ENCODE measurements around the gene XIRP1.

Gene XIRP1

DNA sequence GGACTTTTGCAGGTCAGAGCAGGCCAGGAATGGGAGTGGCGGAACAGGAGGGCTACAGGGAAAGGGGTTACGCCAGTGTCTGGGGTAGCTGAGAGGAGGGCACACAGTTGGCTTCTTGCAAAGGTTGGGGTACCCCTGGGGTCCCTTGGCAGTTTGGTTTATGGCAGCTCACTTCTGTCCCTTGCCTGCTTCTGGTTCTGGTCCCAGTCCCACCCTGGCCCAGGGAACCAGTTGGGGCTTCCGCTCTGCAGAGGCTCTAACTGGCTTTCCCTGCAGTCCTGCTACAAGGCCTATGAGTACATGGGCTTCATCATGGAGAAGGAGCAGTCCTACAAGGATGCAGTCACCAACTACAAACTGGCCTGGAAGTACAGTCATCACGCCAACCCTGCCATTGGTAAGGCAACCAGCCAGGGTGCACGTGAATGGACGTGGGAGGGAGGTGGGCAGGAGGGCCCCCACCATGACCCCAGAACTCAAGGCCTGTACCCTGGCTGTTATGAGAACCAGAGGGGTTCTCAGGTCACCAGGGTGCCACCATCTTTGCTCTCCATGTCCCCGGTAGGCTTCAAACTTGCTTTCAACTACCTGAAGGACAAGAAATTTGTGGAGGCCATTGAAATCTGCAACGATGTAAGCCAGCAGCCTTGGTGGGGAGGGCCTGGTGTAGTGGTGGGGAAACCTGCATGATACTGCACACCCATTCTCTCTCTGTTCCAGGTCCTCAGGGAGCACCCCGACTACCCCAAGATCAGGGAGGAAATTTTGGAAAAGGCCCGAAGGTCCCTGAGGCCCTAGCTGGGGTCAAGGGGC lies 54.2 kb downstream of the XIRP1 start:
- H3K9ac ChIP-seq (ENCODE audit: low read length in 5 of 5), result no peak overlapping the region
- no peak overlapping the region for H3K4me3 ChIP-seq (ENCODE audit: low read depth in 1 of 5, low read length in 5 of 5)
- peaks cover 0 to 47% (median 37%) of the 10 kb centered on the region in 5 donors for H3K36me3 ChIP-seq (ENCODE audit: control insufficient read depth in 5 of 5, insufficient read depth in 5 of 5, low read length in 5 of 5)
- no peaks in the 10 kb centered on the region for H3K9me3 ChIP-seq (ENCODE audit: control insufficient read depth in 5 of 5, low read length in 5 of 5)
- H3K27ac ChIP-seq (ENCODE audit: low read depth, low read length), result no peak overlapping the region
- H3K27me3 ChIP-seq (ENCODE audit: control insufficient read depth in 5 of 5, insufficient read depth in 4 of 5, low read length in 5 of 5), result no peaks in the 10 kb centered on the region
- H3K4me1 ChIP-seq (ENCODE audit: control insufficient read depth in 5 of 5, insufficient read depth in 5 of 5, low read length in 5 of 5), result peaks cover 7 to 58% (median 26%) of the 10 kb centered on the region in 5 donors

DNA sequence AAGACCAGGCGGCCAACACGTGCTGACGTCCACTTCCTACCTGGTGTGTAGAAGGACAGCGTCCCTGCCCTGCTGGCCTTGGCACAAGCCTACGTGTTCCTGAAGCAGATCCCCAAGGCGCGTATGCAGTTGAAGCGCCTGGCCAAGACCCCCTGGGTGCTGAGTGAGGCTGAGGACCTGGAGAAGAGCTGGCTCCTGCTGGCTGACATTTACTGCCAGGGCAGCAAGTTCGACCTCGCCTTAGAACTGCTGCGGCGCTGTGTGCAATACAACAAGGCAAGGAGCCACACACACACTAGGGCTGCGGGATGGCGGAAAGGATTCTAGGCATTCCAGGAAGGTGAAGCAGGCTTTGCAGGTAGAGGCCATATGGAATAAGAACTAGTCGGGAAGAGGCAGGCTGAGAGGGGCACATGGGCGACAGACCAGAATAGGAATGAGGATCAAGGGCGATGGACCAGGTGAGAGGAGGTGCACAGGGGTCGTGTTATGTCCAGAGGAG lies 54.9 kb downstream of the XIRP1 start:
- H3K36me3 ChIP-seq (ENCODE audit: control insufficient read depth in 5 of 5, insufficient read depth in 5 of 5, low read length in 5 of 5), result peaks cover 0 to 42% (median 31%) of the 10 kb centered on the region in 5 donors
- H3K27ac ChIP-seq (ENCODE audit: low read depth, low read length), result no peak overlapping the region
- H3K9ac ChIP-seq (ENCODE audit: low read length in 5 of 5), result no peak overlapping the region
- no peak overlapping the region for H3K4me3 ChIP-seq (ENCODE audit: low read depth in 1 of 5, low read length in 5 of 5)
- H3K9me3 ChIP-seq (ENCODE audit: control insufficient read depth in 5 of 5, low read length in 5 of 5), result no peaks in the 10 kb centered on the region
- peaks cover 7 to 51% (median 18%) of the 10 kb centered on the region in 5 donors for H3K4me1 ChIP-seq (ENCODE audit: control insufficient read depth in 5 of 5, insufficient read depth in 5 of 5, low read length in 5 of 5)
- H3K27me3 ChIP-seq (ENCODE audit: control insufficient read depth in 5 of 5, insufficient read depth in 4 of 5, low read length in 5 of 5), result no peaks in the 10 kb centered on the region

GRCh38 chr3:39136533-39137434 lies 55.6 kb downstream of the XIRP1 start:
- H3K9ac ChIP-seq (ENCODE audit: low read length in 5 of 5), result no peak overlapping the region
- H3K36me3 ChIP-seq (ENCODE audit: control insufficient read depth in 5 of 5, insufficient read depth in 5 of 5, low read length in 5 of 5), result peaks cover 0 to 35% (median 24%) of the 10 kb centered on the region in 5 donors
- no peaks in the 10 kb centered on the region for H3K9me3 ChIP-seq (ENCODE audit: control insufficient read depth in 5 of 5, low read length in 5 of 5)
- H3K4me3 ChIP-seq (ENCODE audit: low read depth in 1 of 5, low read length in 5 of 5), result no peak overlapping the region
- H3K27me3 ChIP-seq (ENCODE audit: control insufficient read depth in 5 of 5, insufficient read depth in 4 of 5, low read length in 5 of 5), result no peaks in the 10 kb centered on the region
- peaks cover 7 to 44% (median 11%) of the 10 kb centered on the region in 5 donors for H3K4me1 ChIP-seq (ENCODE audit: control insufficient read depth in 5 of 5, insufficient read depth in 5 of 5, low read length in 5 of 5)
- no peak overlapping the region for H3K27ac ChIP-seq (ENCODE audit: low read depth, low read length)

- H3K27ac ChIP-seq (ENCODE audit: low read depth, low read length), result no peak overlapping the region
- peaks cover 0 to 30% (median 2%) of the 10 kb centered on the region in 5 donors for H3K4me1 ChIP-seq (ENCODE audit: control insufficient read depth in 5 of 5, insufficient read depth in 5 of 5, low read length in 5 of 5)
Measured at GRCh38 chr3:39135170-39135805, 57.1 kb downstream of the XIRP1 start.

DNA sequence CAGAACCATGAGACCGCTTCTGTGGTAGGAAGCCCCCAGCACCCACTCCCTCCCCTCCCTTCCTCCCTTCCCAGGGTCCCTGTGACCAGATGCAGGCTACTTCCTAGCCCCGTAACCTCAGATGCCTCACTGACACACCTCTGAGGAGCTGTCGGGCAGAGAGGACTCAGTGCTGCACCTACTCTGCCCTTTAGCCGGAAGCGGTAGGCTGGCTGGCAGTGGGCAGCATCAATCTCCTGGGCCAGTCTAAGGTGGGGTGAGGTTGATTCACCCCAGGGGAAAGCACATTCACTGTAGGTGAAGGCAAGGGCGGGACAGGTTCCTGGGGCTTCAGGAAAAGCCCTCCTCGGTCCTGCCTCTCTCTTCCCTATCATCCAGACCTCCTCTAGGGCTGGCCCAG lies 58.1 kb downstream of the XIRP1 start:
- Histone ChIP-seq H3K9me3 (ENCODE audit: control insufficient read depth in 5 of 5, low read length in 5 of 5) (no peaks in the 10 kb centered on the region), H3K27ac (ENCODE audit: low read depth, low read length) (no peak overlapping the region), H3K27me3 (ENCODE audit: control insufficient read depth in 5 of 5, insufficient read depth in 4 of 5, low read length in 5 of 5) (no peaks in the 10 kb centered on the region), H3K4me3 (ENCODE audit: low read depth in 1 of 5, low read length in 5 of 5) (no peak overlapping the region), H3K36me3 (ENCODE audit: control insufficient read depth in 5 of 5, insufficient read depth in 5 of 5, low read length in 5 of 5) (peaks cover 0 to 27% (median 11%) of the 10 kb centered on the region in 5 donors), H3K4me1 (ENCODE audit: control insufficient read depth in 5 of 5, insufficient read depth in 5 of 5, low read length in 5 of 5) (peaks cover 0 to 30% (median 2%) of the 10 kb centered on the region in 5 donors), H3K9ac (ENCODE audit: low read length in 5 of 5) (no peak overlapping the region)

More at GRCh38 chr3:39135170-39135805, 57.1 kb downstream of the XIRP1 start:
- no peaks in the 10 kb centered on the region for H3K27me3 ChIP-seq (ENCODE audit: control insufficient read depth in 5 of 5, insufficient read depth in 4 of 5, low read length in 5 of 5)
- no peaks in the 10 kb centered on the region for H3K9me3 ChIP-seq (ENCODE audit: control insufficient read depth in 5 of 5, low read length in 5 of 5)
- H3K36me3 ChIP-seq (ENCODE audit: control insufficient read depth in 5 of 5, insufficient read depth in 5 of 5, low read length in 5 of 5), result peaks cover 0 to 22% (median 11%) of the 10 kb centered on the region in 5 donors
- no peak overlapping the region for H3K4me3 ChIP-seq (ENCODE audit: low read depth in 1 of 5, low read length in 5 of 5)
- H3K9ac ChIP-seq (ENCODE audit: low read length in 5 of 5), result no peak overlapping the region

DNA sequence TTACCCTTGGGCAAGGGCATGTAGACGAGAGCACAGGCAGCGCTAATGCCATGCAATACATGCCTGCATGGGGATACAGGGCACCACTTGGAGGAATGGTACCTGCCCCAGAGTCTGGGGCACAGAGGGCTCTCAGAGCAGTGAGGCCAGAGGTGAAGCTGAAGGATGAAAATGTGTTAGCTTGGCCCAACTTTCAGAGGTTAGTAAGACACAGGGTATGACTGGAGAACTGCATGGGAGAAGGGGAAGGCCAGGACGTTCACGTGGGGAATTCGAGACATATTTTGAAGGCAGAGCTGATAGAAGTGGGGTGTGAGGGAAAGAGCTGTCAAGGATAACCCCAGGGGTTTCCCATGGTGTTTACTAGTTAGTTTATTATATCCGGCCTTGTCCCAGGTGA lies 58.6 kb downstream of the XIRP1 start:
- Histone ChIP-seq H3K4me3 (ENCODE audit: low read depth in 1 of 5, low read length in 5 of 5) (no peak overlapping the region), H3K4me1 (ENCODE audit: control insufficient read depth in 5 of 5, insufficient read depth in 5 of 5, low read length in 5 of 5) (peaks cover 0 to 27% (median 2%) of the 10 kb centered on the region in 5 donors), H3K36me3 (ENCODE audit: control insufficient read depth in 5 of 5, insufficient read depth in 5 of 5, low read length in 5 of 5) (peaks cover 0 to 31% (median 12%) of the 10 kb centered on the region in 5 donors), H3K27ac (ENCODE audit: low read depth, low read length) (no peak overlapping the region), H3K27me3 (ENCODE audit: control insufficient read depth in 5 of 5, insufficient read depth in 4 of 5, low read length in 5 of 5) (no peaks in the 10 kb centered on the region), H3K9ac (ENCODE audit: low read length in 5 of 5) (no peak overlapping the region), H3K9me3 (ENCODE audit: control insufficient read depth in 5 of 5, low read length in 5 of 5) (no peaks in the 10 kb centered on the region)
